ENCODE measurements around the gene QPRT.
"Not testable (repeated sequence)": the region's sequence is repeated elsewhere in the genome, so short reads cannot be mapped to it uniquely, and the experiment has no call there.

Gene QPRT

DNA sequence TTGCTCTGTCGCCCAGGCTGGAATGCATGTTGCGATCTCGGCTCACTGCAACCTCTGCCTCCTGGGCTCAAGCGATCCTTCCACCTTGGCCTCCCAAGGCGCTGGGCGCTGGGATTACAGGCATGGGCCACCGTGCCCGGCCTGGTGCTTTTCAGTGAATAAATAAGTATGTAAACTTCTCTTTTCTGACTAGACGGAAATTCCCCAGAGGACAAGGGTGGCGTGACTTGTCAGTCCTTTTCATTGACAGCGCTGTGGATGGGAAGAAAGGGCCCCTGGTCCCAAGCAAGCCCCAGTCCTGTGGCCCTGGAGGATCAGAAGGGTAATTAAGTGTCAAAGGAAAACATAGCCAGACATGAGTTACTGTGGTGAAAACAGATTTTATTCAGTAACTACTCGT, 25.5 kb upstream of the QPRT start:
- in situ Hi-C loops (cut with HindIII; ENCODE audit: low sequenced_read_pairs), result no loop called here
- TF ChIP-seq, protein P1, sequence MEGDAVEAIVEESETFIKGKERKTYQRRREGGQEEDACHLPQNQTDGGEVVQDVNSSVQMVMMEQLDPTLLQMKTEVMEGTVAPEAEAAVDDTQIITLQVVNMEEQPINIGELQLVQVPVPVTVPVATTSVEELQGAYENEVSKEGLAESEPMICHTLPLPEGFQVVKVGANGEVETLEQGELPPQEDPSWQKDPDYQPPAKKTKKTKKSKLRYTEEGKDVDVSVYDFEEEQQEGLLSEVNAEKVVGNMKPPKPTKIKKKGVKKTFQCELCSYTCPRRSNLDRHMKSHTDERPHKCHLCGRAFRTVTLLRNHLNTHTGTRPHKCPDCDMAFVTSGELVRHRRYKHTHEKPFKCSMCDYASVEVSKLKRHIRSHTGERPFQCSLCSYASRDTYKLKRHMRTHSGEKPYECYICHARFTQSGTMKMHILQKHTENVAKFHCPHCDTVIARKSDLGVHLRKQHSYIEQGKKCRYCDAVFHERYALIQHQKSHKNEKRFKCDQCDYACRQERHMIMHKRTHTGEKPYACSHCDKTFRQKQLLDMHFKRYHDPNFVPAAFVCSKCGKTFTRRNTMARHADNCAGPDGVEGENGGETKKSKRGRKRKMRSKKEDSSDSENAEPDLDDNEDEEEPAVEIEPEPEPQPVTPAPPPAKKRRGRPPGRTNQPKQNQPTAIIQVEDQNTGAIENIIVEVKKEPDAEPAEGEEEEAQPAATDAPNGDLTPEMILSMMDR (IDR thresholded peaks at IDR 0.05; ENCODE audit: low read depth, low read length), result no peak
- H3K4me3 ChIP-seq (ENCODE audit: low read depth, low read length), result no peak overlapping the region
- no peak for DNase-seq (ENCODE audit: low read depth, low spot score)

DNA sequence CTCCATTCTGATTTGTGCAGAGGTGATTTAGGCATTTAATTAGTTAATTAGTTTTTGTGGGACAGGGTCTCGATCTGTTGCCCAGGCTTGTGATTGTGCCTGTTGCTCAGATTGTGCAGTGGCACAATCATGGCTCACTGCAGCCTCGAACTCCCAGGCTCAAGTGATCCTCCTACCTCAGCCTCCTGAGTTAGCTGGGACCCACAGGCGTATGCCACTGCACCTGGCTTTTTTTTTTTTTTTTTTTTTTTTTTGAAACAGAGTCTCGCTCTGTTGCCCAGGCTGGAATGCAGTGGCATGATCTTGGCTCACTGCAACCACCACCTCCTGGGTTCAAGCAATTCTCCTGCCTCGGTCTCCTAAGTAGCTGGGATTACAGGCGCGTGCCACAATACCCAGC, 25.1 kb upstream of the QPRT start:
- DNase-seq (ENCODE audit: low read depth, low spot score); in situ Hi-C loops (cut with HindIII; ENCODE audit: low sequenced_read_pairs); H3K4me3 ChIP-seq (ENCODE audit: low read depth, low read length): not testable (repeated sequence)

- DNase-seq (ENCODE audit: low read depth, low spot score), result no peak
- H3K4me3 ChIP-seq (ENCODE audit: low read depth, low read length), result no peak overlapping the region
- in situ Hi-C loops (cut with HindIII; ENCODE audit: low sequenced_read_pairs), result no loop called here
- TF ChIP-seq, protein P1 (IDR thresholded peaks at IDR 0.05; ENCODE audit: low read depth, low read length), result no peak
Measured at GRCh38 chr16:29656688-29657523, 22.1 kb upstream of the QPRT start.

DNA sequence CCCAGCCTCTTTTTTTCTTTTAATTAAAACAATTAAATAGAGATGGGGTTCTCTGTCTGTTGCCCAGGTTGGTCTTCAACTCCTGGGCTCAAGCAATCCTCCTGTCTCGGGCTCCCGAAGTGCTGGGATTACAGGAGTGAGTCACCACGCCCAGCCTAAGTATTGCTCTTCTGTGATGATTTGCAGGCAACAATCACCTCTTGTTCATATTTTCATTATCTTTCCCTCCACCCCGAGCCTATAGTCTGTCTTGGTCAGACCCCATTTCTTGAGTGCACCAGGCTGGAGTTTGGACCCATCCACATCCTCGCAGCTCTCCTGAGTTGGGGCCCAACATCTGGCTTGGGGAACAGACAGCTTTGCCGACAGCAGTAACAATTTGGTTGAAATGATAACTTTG, 20.3 kb upstream of the QPRT start:
- TF ChIP-seq, protein P1 (IDR thresholded peaks at IDR 0.05; ENCODE audit: low read depth, low read length), result no peak
- in situ Hi-C loops (cut with HindIII; ENCODE audit: low sequenced_read_pairs), result no loop called here
- no peak for DNase-seq (ENCODE audit: low read depth, low spot score)
- H3K4me3 ChIP-seq (ENCODE audit: low read depth, low read length), result no peak overlapping the region

DNA sequence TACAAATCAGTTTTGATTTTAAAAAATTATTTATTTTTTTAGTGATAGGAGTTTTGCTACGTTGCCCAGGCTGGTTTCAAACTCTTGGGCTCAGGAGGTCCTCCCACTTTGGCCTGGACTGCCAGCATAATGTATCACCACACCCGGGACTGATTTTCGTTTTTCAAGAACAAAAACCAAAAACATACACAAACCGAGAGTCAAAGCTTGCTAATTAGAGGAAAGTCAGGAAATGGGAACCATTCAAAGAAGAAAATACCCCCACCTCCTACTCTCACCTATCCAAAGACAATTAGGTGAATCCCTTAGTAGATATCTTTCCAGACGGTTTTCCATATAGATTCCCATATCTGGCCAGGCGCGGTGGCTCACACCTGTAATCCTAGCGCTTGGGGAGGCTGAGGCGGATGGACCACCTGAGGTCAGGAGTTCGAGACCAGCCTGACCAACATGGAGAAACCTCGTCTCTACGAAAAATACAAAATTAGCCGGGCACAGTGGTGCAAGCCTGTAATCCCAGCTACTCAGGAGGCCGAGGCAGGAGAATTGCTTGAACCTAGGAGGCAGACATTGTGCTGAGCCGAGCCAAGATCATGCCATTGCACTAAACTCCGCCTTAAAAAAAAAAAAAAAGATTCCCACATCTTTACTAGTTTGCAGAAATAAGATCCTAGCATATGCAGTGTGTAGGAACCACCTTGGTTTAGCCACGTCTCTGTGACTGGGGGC, 16.8 kb upstream of the QPRT start:
- DNase-seq (ENCODE audit: low read depth, low spot score), result no peak
- TF ChIP-seq, protein P1 (IDR thresholded peaks at IDR 0.05; ENCODE audit: low read depth, low read length), result no peak
- in situ Hi-C loops (cut with HindIII; ENCODE audit: low sequenced_read_pairs), result no loop called here
- no peak overlapping the region for H3K4me3 ChIP-seq (ENCODE audit: low read depth, low read length)

GRCh38 chr16:29662729-29663015, 16.3 kb upstream of the QPRT start:
- H3K4me3 ChIP-seq (ENCODE audit: low read depth, low read length), result no peak overlapping the region
- no peak for DNase-seq (ENCODE audit: low read depth, low spot score)
- in situ Hi-C loops (cut with HindIII; ENCODE audit: low sequenced_read_pairs), result no loop called here
- TF ChIP-seq, protein P1 (IDR thresholded peaks at IDR 0.05; ENCODE audit: low read depth, low read length), result no peak

All from astrocyte of the spinal cord (primary cell).